OCI-LY3 (cell line): ENCODE results near the gene CACFD1.

Experiments used
- H2AFZ ChIP-seq: fragments of 200-600, 300-600 bp; shearing (Covaris generic); 2 replicates; pipeline ENCODE4 v1.6.0; 2014; ENCODE audit warnings: antibody characterized with exemption, low read depth, low read length
- H3K27ac ChIP-seq: fragments of 200-600, 300-600 bp; sonication (generic); 2 replicates; pipeline ENCODE4 v1.5.1; 2014; ENCODE audit warnings: mild to moderate bottlenecking, low read length, moderate library complexity, mixed read lengths
- H3K27me3 ChIP-seq: fragments of 200-600, 300-600 bp; sonication (generic); 2 replicates; pipeline ENCODE4 v1.6.1; 2014; ENCODE audit warnings: low read depth, low read length, mixed read lengths
- H3K36me3 ChIP-seq: fragments of 200-600, 300-600 bp; sonication (generic); replicated peaks from 2 replicates; pipeline ENCODE3; 2014; ENCODE audit warnings: low read depth, low read length, mixed read lengths
- H3K4me1 ChIP-seq: fragments of 300-600, 200-600 bp; sonication (generic); 2 replicates; pipeline ENCODE4 v1.6.1; 2014; ENCODE audit warnings: low read length, mixed read lengths
- H3K4me2 ChIP-seq: fragments of 200-600, 300-600 bp; sonication (generic); 2 replicates; pipeline ENCODE4 v1.6.1; 2014; ENCODE audit warnings: low read length, mixed read lengths
- H3K4me3 ChIP-seq: fragments of 300-600, 200-600 bp; sonication (generic); 2 replicates; pipeline ENCODE4 v1.5.1; 2014; ENCODE audit warnings: antibody characterized with exemption, mild to moderate bottlenecking, low read length, moderate library complexity
- H3K79me2 ChIP-seq: fragments of 300-600, 200-600 bp; shearing (Covaris generic); 2 replicates; pipeline ENCODE4 v1.6.1; 2014; ENCODE audit warnings: mild to moderate bottlenecking, low read length, mixed read lengths
- H3K9ac ChIP-seq: fragments of 300-600, 200-600 bp; shearing (Covaris generic); 2 replicates; pipeline ENCODE4 v1.6.0; 2014; ENCODE audit warnings: mild to moderate bottlenecking, low read length, moderate library complexity
- H3K9me3 ChIP-seq: fragments of 200-600, 300-600 bp; shearing (Covaris generic); 2 replicates; pipeline ENCODE4 v1.6.1; 2014; ENCODE audit warnings: low read length, mixed read lengths; ENCODE audit not compliant: insufficient read depth
- H4K20me1 ChIP-seq: fragments of 200-600, 300-600 bp; sonication (generic); 2 replicates; pipeline ENCODE4 v1.6.1; 2016; ENCODE audit warnings: low read length, mixed read lengths; ENCODE audit not compliant: insufficient read depth
- EZH2phosphoT487 ChIP-seq: fragments of 200-600 bp; shearing (Covaris generic); IDR thresholded peaks from 2 replicates; pipeline ENCODE4 v1.6.1; 2018; ENCODE audit warnings: antibody characterized with exemption, mixed run types, low read depth
- TF ChIP-seq, protein P1 (sequence below): fragments of 200-600, 300-600 bp; sonication (generic); IDR thresholded peaks from 2 replicates; pipeline ENCODE4 v1.5.1; 2014; ENCODE audit warnings: antibody characterized with exemption, low read length, low read depth

Gene CACFD1

GRCh38 chr9:133514460-133515239, 54.9 kb downstream of the CACFD1 start:
- no peak overlapping the region for H3K4me2 ChIP-seq
- peaks cover 6% of the 10 kb centered on the region for H3K27me3 ChIP-seq
- H3K4me1 ChIP-seq: no peaks in the 10 kb centered on the region
- H4K20me1 ChIP-seq: no peaks in the 10 kb centered on the region
- no peak overlapping the region for H3K9ac ChIP-seq
- no peak for TF ChIP-seq EZH2phosphoT487
- TF ChIP-seq, protein P1, sequence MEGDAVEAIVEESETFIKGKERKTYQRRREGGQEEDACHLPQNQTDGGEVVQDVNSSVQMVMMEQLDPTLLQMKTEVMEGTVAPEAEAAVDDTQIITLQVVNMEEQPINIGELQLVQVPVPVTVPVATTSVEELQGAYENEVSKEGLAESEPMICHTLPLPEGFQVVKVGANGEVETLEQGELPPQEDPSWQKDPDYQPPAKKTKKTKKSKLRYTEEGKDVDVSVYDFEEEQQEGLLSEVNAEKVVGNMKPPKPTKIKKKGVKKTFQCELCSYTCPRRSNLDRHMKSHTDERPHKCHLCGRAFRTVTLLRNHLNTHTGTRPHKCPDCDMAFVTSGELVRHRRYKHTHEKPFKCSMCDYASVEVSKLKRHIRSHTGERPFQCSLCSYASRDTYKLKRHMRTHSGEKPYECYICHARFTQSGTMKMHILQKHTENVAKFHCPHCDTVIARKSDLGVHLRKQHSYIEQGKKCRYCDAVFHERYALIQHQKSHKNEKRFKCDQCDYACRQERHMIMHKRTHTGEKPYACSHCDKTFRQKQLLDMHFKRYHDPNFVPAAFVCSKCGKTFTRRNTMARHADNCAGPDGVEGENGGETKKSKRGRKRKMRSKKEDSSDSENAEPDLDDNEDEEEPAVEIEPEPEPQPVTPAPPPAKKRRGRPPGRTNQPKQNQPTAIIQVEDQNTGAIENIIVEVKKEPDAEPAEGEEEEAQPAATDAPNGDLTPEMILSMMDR: no peak
- no peaks in the 10 kb centered on the region for H3K79me2 ChIP-seq
- no peaks in the 10 kb centered on the region for H3K36me3 ChIP-seq
- H3K4me3 ChIP-seq: no peak overlapping the region
- no peak overlapping the region for H2AFZ ChIP-seq
- H3K27ac ChIP-seq: no peak overlapping the region
- no peaks in the 10 kb centered on the region for H3K9me3 ChIP-seq

DNA sequence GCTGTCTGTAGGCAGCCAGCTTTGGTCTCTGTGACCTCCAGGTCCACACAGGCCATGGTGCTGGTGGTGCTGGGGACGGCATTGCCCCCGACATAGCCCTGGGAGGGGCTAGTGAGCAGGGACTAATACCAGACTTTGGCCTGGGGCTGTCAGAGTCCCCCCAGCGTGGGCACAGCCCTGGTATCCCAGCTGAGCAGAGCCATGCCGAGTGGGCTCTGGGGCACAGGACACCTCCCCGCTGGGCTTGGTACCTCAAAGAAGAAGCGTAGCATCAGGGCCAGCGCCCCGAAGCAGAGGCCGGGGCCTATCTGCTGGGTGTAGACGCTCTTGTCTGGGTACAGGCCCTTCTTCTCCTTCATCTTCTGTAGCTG, 55.4 kb downstream of the CACFD1 start:
- Histone ChIP-seq H3K4me2 (no peak overlapping the region), H3K36me3 (no peaks in the 10 kb centered on the region), H3K27ac (no peak overlapping the region), H3K4me1 (no peaks in the 10 kb centered on the region), H3K9ac (no peak overlapping the region), H4K20me1 (no peaks in the 10 kb centered on the region), H3K27me3 (peaks cover 9% of the 10 kb centered on the region), H3K9me3 (no peaks in the 10 kb centered on the region), H2AFZ (no peak overlapping the region), H3K79me2 (no peaks in the 10 kb centered on the region), H3K4me3 (no peak overlapping the region)
- no peak for TF ChIP-seq EZH2phosphoT487
- TF ChIP-seq, protein P1: no peak

DNA sequence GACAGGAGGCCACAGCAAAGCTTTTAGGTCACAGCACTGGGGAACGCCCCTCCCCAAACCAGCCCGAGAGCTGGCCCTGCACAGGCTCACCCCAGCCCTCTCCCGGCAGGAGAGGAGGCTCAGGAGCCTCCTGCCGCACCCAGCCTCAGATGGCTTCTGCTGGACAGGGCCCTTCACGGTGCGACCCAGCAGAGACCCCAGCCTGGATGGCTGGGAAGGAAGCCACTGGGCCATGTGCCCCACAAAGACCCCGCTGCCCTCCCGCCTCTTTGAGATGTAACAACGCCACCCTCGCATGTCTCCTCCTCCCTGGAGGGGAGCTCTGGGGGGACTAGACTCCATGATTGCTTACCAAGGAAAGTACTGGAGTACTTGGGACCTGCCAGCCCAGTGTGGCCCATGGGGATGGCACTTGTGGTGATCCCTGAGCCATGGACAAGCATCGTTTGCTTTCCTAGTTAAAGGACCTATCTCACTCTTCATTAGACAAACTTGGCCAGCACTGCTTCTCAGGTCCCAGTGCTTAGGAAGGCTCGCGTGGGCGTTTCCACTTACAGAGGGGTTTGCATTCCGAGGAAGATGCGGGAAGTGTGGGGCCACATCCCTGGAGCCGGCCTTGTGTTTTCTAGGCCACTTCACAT, 56.0 kb downstream of the CACFD1 start:
- TF ChIP-seq, protein P1: no peak
- no peak for TF ChIP-seq EZH2phosphoT487
- H3K79me2 ChIP-seq: no peaks in the 10 kb centered on the region
- no peak overlapping the region for H2AFZ ChIP-seq
- H3K9me3 ChIP-seq: no peaks in the 10 kb centered on the region
- H3K4me2 ChIP-seq: no peak overlapping the region
- no peaks in the 10 kb centered on the region for H4K20me1 ChIP-seq
- no peak overlapping the region for H3K27ac ChIP-seq
- H3K4me3 ChIP-seq: no peak overlapping the region
- peaks cover 9% of the 10 kb centered on the region for H3K27me3 ChIP-seq
- H3K36me3 ChIP-seq: no peaks in the 10 kb centered on the region
- no peaks in the 10 kb centered on the region for H3K4me1 ChIP-seq
- H3K9ac ChIP-seq: no peak overlapping the region

DNA sequence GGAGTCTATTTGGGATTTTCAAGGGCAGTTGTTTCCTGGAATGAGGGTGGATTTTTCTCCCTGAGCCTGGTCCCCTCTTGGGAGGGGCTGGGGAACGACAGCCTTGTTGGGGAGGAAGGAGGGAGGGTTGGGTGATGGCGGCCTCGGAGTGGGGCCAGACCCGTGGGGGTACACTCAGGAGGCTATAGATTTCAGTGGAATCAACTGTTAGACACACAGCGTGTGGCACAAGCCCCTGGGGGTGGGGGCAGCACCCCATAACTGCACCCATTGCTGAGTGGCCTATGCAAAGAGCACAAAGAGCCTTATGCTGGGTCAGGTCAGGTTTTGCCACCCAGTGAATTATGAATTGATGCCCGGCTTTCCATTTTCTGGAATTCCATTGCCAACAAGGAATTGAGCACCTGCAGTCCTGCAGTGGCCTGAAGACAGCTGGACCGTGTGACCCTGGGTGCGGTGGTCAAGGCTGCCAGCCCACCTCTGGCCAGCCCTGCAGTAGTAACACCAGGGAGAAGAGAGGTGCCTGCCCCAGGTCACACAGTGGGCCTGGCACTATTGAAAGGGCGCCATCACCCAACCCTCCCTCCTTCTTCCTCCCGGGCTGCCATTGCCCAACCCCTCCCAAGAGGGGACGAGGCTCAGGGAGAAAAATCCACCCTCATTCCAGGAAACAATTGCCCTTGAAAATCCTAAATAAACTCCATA, 56.6 kb downstream of the CACFD1 start:
- Histone ChIP-seq H4K20me1 (no peaks in the 10 kb centered on the region), H3K9ac (no peak overlapping the region), H3K4me1 (no peaks in the 10 kb centered on the region), H2AFZ (no peak overlapping the region), H3K9me3 (no peaks in the 10 kb centered on the region), H3K27me3 (peaks cover 9% of the 10 kb centered on the region), H3K79me2 (no peaks in the 10 kb centered on the region), H3K4me3 (no peak overlapping the region), H3K36me3 (no peaks in the 10 kb centered on the region), H3K4me2 (no peak overlapping the region), H3K27ac (no peak overlapping the region)
- TF ChIP-seq, protein P1: no peak
- TF ChIP-seq EZH2phosphoT487: no peak
